Smooth muscle cell (in vitro differentiated cells): ENCODE results near the gene TAOK1. TPM values are rescaled to one million over a fixed set of nuclear protein-coding genes. Genes with fewer than 3 reads are reported as not detected.

ENCODE experiments used
- DNase-seq: peaks from one replicate; lab custom pipeline; 2025; ENCODE audit not compliant: unreplicated experiment; lab: John Stamatoyannopoulos, UW
- H2AFZ ChIP-seq: fragments of 200-600 bp; sonication (generic); 2 replicates; pipeline ENCODE4 v1.6.0; 2016; ENCODE audit warnings: antibody characterized with exemption, low read depth, mild to moderate bottlenecking
- H3F3A ChIP-seq: fragments of 200-600 bp; sonication (generic); 2 replicates; pipeline ENCODE4 v1.6.0; 2017; ENCODE audit warnings: antibody characterized with exemption, low read depth
- H3K27ac ChIP-seq: fragments of 200-600 bp; sonication (generic); 2 replicates; pipeline ENCODE4 v1.5.1; 2016; ENCODE audit warnings: low read depth, mild to moderate bottlenecking
- H3K27me3 ChIP-seq: fragments of 200-600 bp; sonication (generic); 2 replicates; pipeline ENCODE4 v1.6.1; 2016; ENCODE audit warnings: low read depth, mild to moderate bottlenecking
- H3K36me3 ChIP-seq: fragments of 200-600 bp; sonication (generic); 2 replicates; pipeline ENCODE4 v1.5.1; 2016; ENCODE audit warnings: low read depth
- H3K4me1 ChIP-seq: fragments of 200-600 bp; sonication (generic); 2 replicates; pipeline ENCODE4 v1.5.1; 2016; ENCODE audit warnings: low read depth
- H3K4me2 ChIP-seq: fragments of 200-600 bp; sonication (generic); 2 replicates; pipeline ENCODE4 v1.6.0; 2016; ENCODE audit warnings: mild to moderate bottlenecking
- H3K4me3 ChIP-seq: fragments of 200-600 bp; sonication (generic); 2 replicates; pipeline ENCODE4 v1.5.1; 2016; ENCODE audit warnings: mild to moderate bottlenecking
- H3K79me2 ChIP-seq: fragments of 200-600 bp; sonication (generic); 2 replicates; pipeline ENCODE4 v1.6.0; 2016; ENCODE audit warnings: low read depth, mild to moderate bottlenecking
- H3K9ac ChIP-seq: fragments of 200-600 bp; sonication (generic); 2 replicates; pipeline ENCODE4 v1.6.0; 2016; ENCODE audit warnings: low read depth
- H3K9me3 ChIP-seq: fragments of 200-600 bp; sonication (generic); replicated peaks from 2 replicates; pipeline ENCODE4 v1.5.1; 2016; ENCODE audit warnings: low read depth
- H4K20me1 ChIP-seq: fragments of 200-600 bp; sonication (generic); 2 replicates; pipeline ENCODE4 v1.6.0; 2016; ENCODE audit warnings: low read depth
- CTCF ChIP-seq: fragments of 200-600 bp; sonication (generic); IDR thresholded peaks from 2 replicates; pipeline ENCODE4 v1.5.1; 2017; ENCODE audit warnings: borderline replicate concordance, mild to moderate bottlenecking, antibody characterized with exemption; ENCODE audit not compliant: insufficient read depth, poor library complexity, severe bottlenecking
- WGBS: methylation state at CpG from one replicate; pipeline ENCODE4 v1.1.7; 2016; ENCODE audit warnings: low lambda C conversion rate; 5-methylcytosine and 5-hydroxymethylcytosine counted together
- polyA plus RNA-seq: library from polyadenylated mRNA; unstranded; fragments of >200 nt; fragmentation: Nextera tagmentation; extraction: Ambion mirVana; gene quantifications from 2 replicates; pipeline ENCODE4 v1.2.1, GENCODE V29; 2016
- total RNA-seq: library from RNA; depleted of rRNA; stranded (reverse); fragments of >200 nt; gene quantifications from 2 replicates; pipeline ENCODE4 v1.2.3, GENCODE V29; 2014

Gene TAOK1
- total and polyA plus RNA-seq, 2 experiments from 2014 or later: 4.7 to 58.7 TPM

DNA sequence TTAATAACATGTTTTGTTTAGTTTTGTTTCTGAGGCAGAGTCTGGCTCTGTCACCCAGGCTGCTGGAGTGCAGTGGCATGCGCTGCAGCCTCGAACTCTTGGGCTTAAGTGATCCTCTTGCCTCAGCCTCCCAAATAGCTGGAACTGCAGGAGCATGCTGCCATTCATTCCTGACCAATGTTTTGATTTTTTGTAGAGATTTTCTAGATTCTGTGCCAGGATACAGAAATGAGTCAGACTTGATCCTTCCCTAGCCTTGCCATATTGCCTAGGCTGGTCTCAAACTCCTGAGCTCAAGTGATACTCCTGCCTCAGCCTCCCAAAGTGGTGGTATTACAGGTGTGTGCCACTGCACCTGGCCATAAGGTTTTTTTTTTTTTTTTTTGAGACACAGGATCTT is 17.7 kb downstream of the TAOK1 start:
- no peak overlapping the region for H3K4me2 ChIP-seq
- H3K4me1 ChIP-seq: no peaks in the 10 kb centered on the region
- H3K9me3 ChIP-seq: no peaks in the 10 kb centered on the region
- WGBS: 87% methylated on average over 2 of the region's 2 CpGs
- no peak for DNase-seq
- H3K27me3 ChIP-seq: no peaks in the 10 kb centered on the region
- no peak overlapping the region for H3K9ac ChIP-seq
- no peak overlapping the region for H3K27ac ChIP-seq
- no peak overlapping the region for H3K4me3 ChIP-seq
- H3F3A ChIP-seq: no peaks in the 10 kb centered on the region
- H3K79me2 ChIP-seq: peaks cover 98% of the 10 kb centered on the region
- H2AFZ ChIP-seq: no peak overlapping the region
- H3K36me3 ChIP-seq: no peaks in the 10 kb centered on the region
- TF ChIP-seq CTCF: no peak
- H4K20me1 ChIP-seq: peaks cover 99% of the 10 kb centered on the region

DNA sequence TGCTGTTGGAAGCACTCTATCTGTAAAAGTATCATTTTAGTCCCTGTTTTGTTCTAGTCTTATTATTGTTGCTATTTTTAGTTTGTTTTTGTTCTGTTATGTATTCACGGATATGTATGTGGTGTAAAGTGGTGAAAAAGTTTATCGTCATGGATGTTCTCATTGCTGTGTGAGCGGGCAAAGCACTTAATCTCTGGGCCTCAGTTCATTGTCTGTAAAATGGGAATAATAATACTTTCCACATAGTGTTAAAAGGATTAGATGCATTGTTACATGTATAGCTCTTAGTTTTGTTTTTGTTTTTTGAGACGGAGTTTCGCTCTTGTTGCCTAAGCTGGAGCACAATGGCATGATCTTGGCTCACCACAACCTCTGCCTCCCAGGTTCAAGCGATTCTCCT is 19.8 kb downstream of the TAOK1 start:
- Histone ChIP-seq H3K27ac (no peak overlapping the region), H3F3A (no peaks in the 10 kb centered on the region), H3K9ac (no peak overlapping the region), H3K4me3 (no peak overlapping the region), H3K27me3 (no peaks in the 10 kb centered on the region), H2AFZ (no peak overlapping the region), H3K79me2 (peaks cover 96% of the 10 kb centered on the region), H4K20me1 (peaks cover 99% of the 10 kb centered on the region), H3K4me2 (no peak overlapping the region), H3K36me3 (no peaks in the 10 kb centered on the region), H3K4me1 (no peaks in the 10 kb centered on the region), H3K9me3 (no peaks in the 10 kb centered on the region)
- 96% methylated on average over 6 of the region's 6 CpGs for WGBS
- no peak for DNase-seq
- no peak for TF ChIP-seq CTCF

- Histone ChIP-seq H3K4me3 (no peak overlapping the region), H4K20me1 (peaks cover 99% of the 10 kb centered on the region), H3K9ac (no peak overlapping the region), H3K27ac (peak overlapping the region; percentile 81), H3K4me2 (peak overlapping the region; percentile 45), H3K9me3 (no peaks in the 10 kb centered on the region), H3K27me3 (no peaks in the 10 kb centered on the region), H3K36me3 (no peaks in the 10 kb centered on the region), H2AFZ (no peak overlapping the region), H3K79me2 (peaks cover 96% of the 10 kb centered on the region), H3K4me1 (peaks cover 3% of the 10 kb centered on the region), H3F3A (peaks cover 5% of the 10 kb centered on the region)
- TF ChIP-seq CTCF: no peak
- 51% methylated on average over 7 of the region's 7 CpGs for WGBS
- no peak for DNase-seq
Measured at GRCh38 chr17:29412780-29413565, 22.8 kb downstream of the TAOK1 start.

GRCh38 chr17:29420128-29420527 is 30.0 kb downstream of the TAOK1 start:
- Histone ChIP-seq H3K9ac (no peak overlapping the region), H2AFZ (no peak overlapping the region), H3K4me1 (peaks cover 3% of the 10 kb centered on the region), H3K36me3 (no peaks in the 10 kb centered on the region), H3K27me3 (no peaks in the 10 kb centered on the region), H3K9me3 (no peaks in the 10 kb centered on the region), H3K27ac (no peak overlapping the region), H3F3A (peaks cover 5% of the 10 kb centered on the region), H4K20me1 (peaks cover 100% of the 10 kb centered on the region), H3K4me2 (no peak overlapping the region), H3K79me2 (peaks cover 99% of the 10 kb centered on the region), H3K4me3 (no peak overlapping the region)
- 81% methylated on average over 6 of the region's 6 CpGs for WGBS
- no peak for TF ChIP-seq CTCF
- no peak for DNase-seq
